Lung (tissue), 12 donors: Measurements from ENCODE around the gene TMEM150A. TPM values are rescaled to one million over a fixed set of nuclear protein-coding genes. Genes with fewer than 3 reads are reported as not detected.
A peak's percentile ranks its signal among the peaks of the same experiment; 100 is the strongest.
"Not testable (repeated sequence)": the region's sequence is repeated elsewhere in the genome, so short reads cannot be mapped to it uniquely, and the experiment has no call there.

ENCODE experiments used
- ATAC-seq: fragments of 200-7000 bp; cut with Tn5 transposase; one replicate; pipeline ENCODE4 v1.9.1; 2020; ENCODE audit warnings: moderate number of reproducible peaks; ENCODE audit not compliant: insufficient read depth, low FRiP score
- DNase-seq, 3 donors: peaks; one replicate each; pipeline ENCODE4 v3.0.0-alpha.2; 2013 to 2017
- H3K27ac ChIP-seq, 2 donors: one replicate each; pipeline ENCODE4 v1.5.1; 2013; ENCODE audit warnings: mild to moderate bottlenecking in 2 of 2, moderate library complexity in 2 of 2, control low read depth in 1 of 2, inconsistent platforms in 1 of 2, low read depth in 1 of 2, low read length in 1 of 2
- H3K27me3 ChIP-seq, 3 donors: one replicate each; pipeline ENCODE4 v1.5.1; 2013; ENCODE audit warnings: low read length in 2 of 3; ENCODE audit not compliant: control insufficient read depth in 3 of 3, insufficient read depth in 3 of 3
- H3K36me3 ChIP-seq, 4 donors: one replicate each; pipeline ENCODE4 v1.5.1; 2013; ENCODE audit warnings: low read length in 4 of 4, mild to moderate bottlenecking in 1 of 4, moderate library complexity in 1 of 4; ENCODE audit not compliant: control insufficient read depth in 4 of 4, insufficient read depth in 4 of 4
- H3K4me1 ChIP-seq, 5 donors: one replicate each; pipeline ENCODE4 v1.5.1; 2013; ENCODE audit warnings: low read length in 5 of 5, mild to moderate bottlenecking in 2 of 5, moderate library complexity in 1 of 5; ENCODE audit not compliant: control insufficient read depth in 5 of 5, insufficient read depth in 5 of 5
- H3K4me3 ChIP-seq: one replicate; pipeline ENCODE4 v1.5.1; 2013; ENCODE audit warnings: mild to moderate bottlenecking, control low read depth, moderate library complexity
- H3K9ac ChIP-seq, 2 donors: one replicate each; pipeline ENCODE4 v1.5.1; 2013; ENCODE audit warnings: low read length in 2 of 2, control low read depth in 1 of 2; ENCODE audit not compliant: insufficient read depth in 1 of 2
- H3K9me3 ChIP-seq, 4 donors: one replicate each; pipeline ENCODE4 v1.5.1; 2013; ENCODE audit warnings: low read length in 3 of 4, mild to moderate bottlenecking in 1 of 4, moderate library complexity in 1 of 4; ENCODE audit not compliant: control insufficient read depth in 4 of 4, insufficient read depth in 3 of 4
- WGBS, 2 donors: extraction: QIAGEN DNeasy Blood & Tissue Kit; methylation state at CpG; one replicate each; pipeline ENCODE4 v1.1.7; 2013; 5-methylcytosine and 5-hydroxymethylcytosine counted together
- polyA plus RNA-seq, 2 donors: library from polyadenylated mRNA; stranded (reverse); fragments of 200-250 nt; gene quantifications; one replicate each; pipeline ENCODE4 v1.2.1, GENCODE V29; 2013
- total RNA-seq, 2 donors: library from RNA; depleted of rRNA in 1 of 2; stranded (reverse); fragments of >200 nt in 1 of 2; gene quantifications; one replicate each; pipeline ENCODE4 v1.2.1, GENCODE V29; 2014 to 2021
- TF ChIP-seq, protein P1 (sequence below): IDR thresholded peaks from 2 replicates; pipeline ENCODE4 v1.5.1; 2012; ENCODE audit warnings: mild to moderate bottlenecking; ENCODE audit errors: control extremely low read depth, extremely low read depth
- donor health status: control.
- donor health status: control.
- donor health status: Bipolar disorder and iron deficiency.
- donor health status: healthy.
- donor health status: DM: yes; HTN: yes; CAD: no.

TMEM150A gene
- total and polyA plus RNA-seq, 4 donors = 10.2 to 48.6 (median 31.8) TPM

- Histone ChIP-seq H3K9ac (no peak overlapping the region), H3K27ac (no peak overlapping the region), H3K27me3 (no peaks in the 10 kb centered on the region), H3K4me1 (peaks cover 0 to 5% (median 0%) of the 10 kb centered on the region in 5 donors), H3K9me3 (no peaks in the 10 kb centered on the region), H3K36me3 (peaks cover 28 to 48% (median 43%) of the 10 kb centered on the region in 4 donors), H3K4me3 (no peak overlapping the region)
- DNase-seq (no peak), ATAC-seq (no peak)
- 93 to 96% methylated on average over 5 of the region's 5 CpGs for WGBS, 2 donors
- TF ChIP-seq, protein P1, sequence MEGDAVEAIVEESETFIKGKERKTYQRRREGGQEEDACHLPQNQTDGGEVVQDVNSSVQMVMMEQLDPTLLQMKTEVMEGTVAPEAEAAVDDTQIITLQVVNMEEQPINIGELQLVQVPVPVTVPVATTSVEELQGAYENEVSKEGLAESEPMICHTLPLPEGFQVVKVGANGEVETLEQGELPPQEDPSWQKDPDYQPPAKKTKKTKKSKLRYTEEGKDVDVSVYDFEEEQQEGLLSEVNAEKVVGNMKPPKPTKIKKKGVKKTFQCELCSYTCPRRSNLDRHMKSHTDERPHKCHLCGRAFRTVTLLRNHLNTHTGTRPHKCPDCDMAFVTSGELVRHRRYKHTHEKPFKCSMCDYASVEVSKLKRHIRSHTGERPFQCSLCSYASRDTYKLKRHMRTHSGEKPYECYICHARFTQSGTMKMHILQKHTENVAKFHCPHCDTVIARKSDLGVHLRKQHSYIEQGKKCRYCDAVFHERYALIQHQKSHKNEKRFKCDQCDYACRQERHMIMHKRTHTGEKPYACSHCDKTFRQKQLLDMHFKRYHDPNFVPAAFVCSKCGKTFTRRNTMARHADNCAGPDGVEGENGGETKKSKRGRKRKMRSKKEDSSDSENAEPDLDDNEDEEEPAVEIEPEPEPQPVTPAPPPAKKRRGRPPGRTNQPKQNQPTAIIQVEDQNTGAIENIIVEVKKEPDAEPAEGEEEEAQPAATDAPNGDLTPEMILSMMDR = no peak
Observed at GRCh38 chr2:85623991-85624390, 21.5 kb upstream of the TMEM150A start.

DNA sequence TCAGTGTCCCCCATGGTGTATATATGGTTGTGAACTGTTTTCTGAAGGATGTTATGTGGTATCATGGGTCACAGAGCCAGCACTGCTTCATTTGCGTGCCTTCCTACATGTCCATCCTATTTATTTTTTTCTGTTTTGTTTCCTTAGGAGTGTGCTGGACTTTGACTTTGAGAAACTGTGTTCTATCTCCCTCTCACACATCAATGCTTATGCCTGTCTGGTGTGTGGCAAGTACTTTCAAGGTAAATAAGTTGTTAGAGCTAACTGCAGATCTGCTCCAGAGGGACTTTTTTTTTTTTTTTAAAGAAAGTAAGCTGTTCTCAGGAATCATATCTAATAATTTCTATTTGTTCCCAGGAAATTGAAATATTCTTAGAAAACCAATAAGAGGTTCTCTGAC is 18.8 kb upstream of the TMEM150A start:
- H3K4me3 ChIP-seq = no peak overlapping the region
- DNase-seq = no peak
- peaks cover 26 to 45% (median 36%) of the 10 kb centered on the region in 4 donors for H3K36me3 ChIP-seq
- no peak overlapping the region for H3K9ac ChIP-seq
- H3K27ac ChIP-seq = no peak overlapping the region
- TF ChIP-seq, protein P1 = no peak
- no peak for ATAC-seq
- H3K9me3 ChIP-seq = no peaks in the 10 kb centered on the region
- peaks cover 1 to 11% (median 8%) of the 10 kb centered on the region in 5 donors for H3K4me1 ChIP-seq
- 91 to 100% methylated on average over 1 of the region's 1 CpG for WGBS, 2 donors
- H3K27me3 ChIP-seq = no peaks in the 10 kb centered on the region

DNA sequence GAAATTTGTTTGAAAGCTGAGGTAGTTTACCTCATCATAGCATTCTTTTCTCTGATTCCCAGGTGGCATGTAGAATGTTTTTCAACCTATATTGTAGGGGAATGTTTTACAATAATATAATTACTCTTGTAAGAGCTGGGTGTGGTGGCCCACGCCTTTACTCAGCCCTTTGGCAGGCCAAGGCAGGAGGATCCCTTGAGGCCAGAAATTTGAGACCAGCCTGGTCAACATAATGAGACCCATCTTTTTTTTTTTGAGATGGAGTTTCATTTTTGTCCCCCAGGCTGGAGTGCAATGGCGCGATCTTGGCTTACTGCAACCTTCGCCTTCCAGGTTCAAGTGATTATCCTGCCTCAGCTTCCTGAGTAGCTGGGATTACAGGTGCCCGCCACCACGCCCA is 17.1 kb upstream of the TMEM150A start:
- Histone ChIP-seq H3K27me3 (no peaks in the 10 kb centered on the region), H3K4me1 (peaks cover 1 to 11% (median 8%) of the 10 kb centered on the region in 5 donors), H3K9ac (no peak overlapping the region), H3K36me3 (peaks cover 15 to 36% (median 26%) of the 10 kb centered on the region in 4 donors), H3K27ac (no peak overlapping the region), H3K4me3 (no peak overlapping the region), H3K9me3 (no peaks in the 10 kb centered on the region)
- ATAC-seq (no peak), DNase-seq (no peak)
- TF ChIP-seq, protein P1 = no peak
- 95 to 96% methylated on average over 6 of the region's 6 CpGs for WGBS, 2 donors

- Histone ChIP-seq H3K4me1 (peaks cover 0 to 11% (median 8%) of the 10 kb centered on the region in 5 donors), H3K9ac (peak overlapping the region in 1 of 2 donors; percentile 68), H3K36me3 (peaks cover 8 to 24% (median 15%) of the 10 kb centered on the region in 4 donors)
- H3K27me3 ChIP-seq, DNase-seq, H3K27ac ChIP-seq, H3K4me3 ChIP-seq, H3K9me3 ChIP-seq, ATAC-seq: not testable (repeated sequence)
- WGBS, 2 donors = 89% methylated on average over 5 of the region's 5 CpGs
Observed at GRCh38 chr2:85617723-85618122, 15.2 kb upstream of the TMEM150A start.
